T-helper 1 cell treated with Interleukin-12 subunit alpha and Interleukin-12 subunit beta and Interleukin-4 antibody, amounts not matched to agents 30 ng/mL and 1 ng/mL, for 36 hours (primary cell): Measurements from ENCODE around the gene CELF2. TPM values are rescaled to one million over a fixed set of nuclear protein-coding genes. Genes with fewer than 3 reads are reported as not detected.

Source experiments
- intact Hi-C: fragments of 100-400 bp; cut with micrococcal nuclease; formaldehyde crosslinking; loops from one replicate; pipeline ENCODE4 v1.15.1; 2024
- total RNA-seq: library from RNA; stranded (reverse); gene quantifications from 2 replicates; pipeline ENCODE4 v1.2.3, GENCODE V29; 2022

CELF2 gene
- total RNA-seq, 1 donor from 2014 or later: 155 TPM

DNA sequence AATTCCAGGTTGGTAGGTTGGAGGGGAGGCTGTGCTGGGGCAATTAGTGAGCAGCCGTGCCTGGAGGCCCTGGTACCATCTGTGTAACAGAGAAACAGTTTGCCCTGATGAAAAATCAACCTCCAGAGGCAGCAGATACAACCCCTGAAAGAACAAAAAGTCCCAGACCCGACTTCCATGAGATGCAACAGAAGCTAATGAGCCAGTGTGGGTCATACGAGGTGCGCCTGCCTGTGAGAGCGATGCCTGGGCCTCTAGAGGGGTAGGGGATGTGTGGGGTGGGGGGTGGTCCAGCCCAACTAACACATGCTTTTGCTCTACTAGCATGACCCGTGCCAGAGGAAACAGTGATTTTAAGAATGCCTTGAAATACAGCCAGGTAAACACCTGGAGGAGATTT, 39.3 kb downstream of the CELF2 start:
- intact Hi-C loops: no loop called here

- intact Hi-C loops: no loop called here
These were observed 39.8 kb downstream of the CELF2 start for GRCh38 chr10:11057448-11057847.

DNA sequence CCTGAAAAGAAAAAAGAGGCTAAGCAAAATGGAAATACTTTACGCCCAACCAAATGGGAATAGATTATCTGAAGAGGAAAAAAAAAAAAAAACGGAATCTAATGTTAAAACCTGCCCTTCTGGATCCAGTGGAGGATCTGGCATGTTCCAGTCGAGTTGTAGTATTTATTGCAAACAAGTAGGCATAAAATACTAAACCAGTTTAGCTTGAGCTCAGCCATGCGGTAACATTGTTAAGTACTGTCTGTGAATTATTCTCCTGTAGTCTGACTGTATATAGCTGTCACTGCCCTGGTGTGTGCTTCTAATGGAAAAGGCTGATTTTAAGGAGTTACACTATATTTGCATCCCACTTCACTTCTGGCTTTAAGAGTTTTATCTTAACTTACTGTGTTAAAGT, 40.3 kb downstream of the CELF2 start:
- intact Hi-C loops: no loop called here

- intact Hi-C loops: no loop called here
These were observed 41.3 kb downstream of the CELF2 start for GRCh38 chr10:11058965-11059364.

- intact Hi-C loops: no loop called here
These were observed 46.2 kb downstream of the CELF2 start for GRCh38 chr10:11063856-11064255.

DNA sequence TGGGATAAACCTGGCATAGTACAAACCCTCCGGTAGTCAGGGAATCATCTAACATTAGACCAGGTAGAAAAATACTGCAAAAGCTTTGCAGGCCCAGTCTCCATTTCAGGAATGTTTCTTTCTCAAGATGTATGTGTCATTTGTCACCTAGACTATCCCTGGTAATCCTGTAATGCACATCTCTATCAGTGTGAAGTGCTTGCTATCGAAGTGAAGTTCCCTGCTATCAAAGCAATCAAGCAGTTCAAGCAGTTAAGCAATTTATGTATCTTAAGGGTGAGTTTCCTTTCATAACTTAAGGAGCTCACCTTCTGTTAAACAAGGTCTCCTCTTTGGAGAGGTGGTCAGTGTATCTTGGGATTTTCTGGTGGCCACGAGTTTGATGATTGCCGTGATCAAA, 47.2 kb downstream of the CELF2 start:
- intact Hi-C loops: no loop called here

- intact Hi-C loops: no loop called here
These were observed 47.9 kb downstream of the CELF2 start for GRCh38 chr10:11065567-11065966.

- intact Hi-C loops: no loop called here
These were observed 48.8 kb downstream of the CELF2 start for GRCh38 chr10:11066520-11066919.

GRCh38 chr10:11068861-11069633, 51.4 kb downstream of the CELF2 start:
- intact Hi-C loops: no loop called here

GRCh38 chr10:11073410-11073809, 55.7 kb downstream of the CELF2 start:
- intact Hi-C loops: no loop called here

DNA sequence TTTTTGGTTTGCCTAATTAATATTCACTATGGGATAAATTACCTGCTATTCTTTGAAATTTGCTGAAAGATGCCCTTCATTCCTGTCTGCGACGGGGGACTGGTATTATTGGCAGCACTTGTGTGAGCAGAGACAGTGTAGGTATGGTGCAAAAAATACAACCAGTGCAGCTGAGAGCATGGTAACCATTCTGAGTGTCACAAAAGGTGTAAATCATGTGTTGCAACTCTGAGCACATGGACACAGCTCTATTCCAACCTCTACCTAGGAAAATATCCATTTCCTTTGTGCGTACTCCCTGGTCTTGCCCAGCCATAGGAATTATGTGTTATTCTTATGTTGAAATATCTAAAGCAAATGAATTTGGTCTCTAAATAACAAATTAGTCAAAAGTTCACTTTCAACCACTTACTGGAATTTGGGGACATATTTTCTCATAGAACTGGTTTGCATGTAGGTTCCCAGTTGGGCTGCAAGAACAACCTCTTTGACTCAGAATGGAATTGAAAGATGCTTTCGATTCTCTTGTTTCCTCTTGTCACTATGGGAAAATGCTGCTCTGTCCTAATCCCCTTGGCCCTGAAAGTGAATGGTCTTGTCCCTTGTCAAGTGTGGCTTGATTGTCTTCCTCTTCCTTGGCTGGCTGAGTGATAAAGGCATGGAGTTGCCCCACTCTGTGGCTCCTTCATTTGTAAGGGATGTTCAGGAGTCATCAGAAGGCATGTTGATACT, 57.0 kb downstream of the CELF2 start:
- intact Hi-C loops: no loop called here

GRCh38 chr10:11076221-11076620, 58.5 kb downstream of the CELF2 start:
- intact Hi-C loops: no loop called here

DNA sequence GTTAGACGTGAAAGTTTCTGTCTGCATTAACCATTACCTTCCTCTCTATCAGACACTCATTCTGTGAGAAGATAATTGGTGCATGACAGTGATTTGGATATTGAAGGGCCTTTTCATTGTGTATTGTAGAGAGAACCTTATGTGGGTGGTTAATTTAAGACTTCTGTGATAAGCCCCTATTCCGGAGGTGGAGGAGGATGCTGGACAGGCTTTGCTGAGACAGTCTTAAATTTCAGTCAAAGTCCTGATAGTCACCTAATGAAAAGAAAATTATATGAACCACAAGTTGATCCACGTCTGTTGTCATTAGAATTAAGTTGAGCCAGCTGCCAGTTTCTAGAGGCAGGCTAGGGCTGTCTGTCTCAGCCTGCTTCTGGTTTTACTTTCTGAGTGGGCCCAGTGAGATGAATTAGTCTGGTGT, 62.9 kb downstream of the CELF2 start:
- intact Hi-C loops: no loop called here

DNA sequence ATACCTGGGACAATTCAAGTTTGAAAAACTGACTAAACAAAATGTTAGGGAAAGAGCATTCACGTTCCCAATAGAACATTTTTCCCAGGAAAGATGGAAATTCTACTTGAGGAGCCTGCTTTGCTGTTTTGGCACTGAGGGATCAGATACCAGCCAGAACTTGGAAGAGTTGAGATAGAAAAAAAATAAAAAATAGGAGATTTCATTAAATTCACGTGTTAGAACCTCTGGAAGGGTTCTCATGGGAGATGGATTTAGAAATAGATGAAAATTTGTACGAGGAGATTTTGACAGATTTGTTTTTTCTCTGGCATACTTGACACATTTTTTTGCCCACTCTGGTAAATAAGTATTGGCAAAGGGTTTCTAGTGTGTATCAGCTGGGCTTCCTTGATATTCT, 63.7 kb downstream of the CELF2 start:
- intact Hi-C loops: no loop called here

- intact Hi-C loops: no loop called here
These were observed 64.9 kb downstream of the CELF2 start for GRCh38 chr10:11082526-11082925.

GRCh38 chr10:11083051-11083450, 65.4 kb downstream of the CELF2 start:
- intact Hi-C loops: no loop called here

DNA sequence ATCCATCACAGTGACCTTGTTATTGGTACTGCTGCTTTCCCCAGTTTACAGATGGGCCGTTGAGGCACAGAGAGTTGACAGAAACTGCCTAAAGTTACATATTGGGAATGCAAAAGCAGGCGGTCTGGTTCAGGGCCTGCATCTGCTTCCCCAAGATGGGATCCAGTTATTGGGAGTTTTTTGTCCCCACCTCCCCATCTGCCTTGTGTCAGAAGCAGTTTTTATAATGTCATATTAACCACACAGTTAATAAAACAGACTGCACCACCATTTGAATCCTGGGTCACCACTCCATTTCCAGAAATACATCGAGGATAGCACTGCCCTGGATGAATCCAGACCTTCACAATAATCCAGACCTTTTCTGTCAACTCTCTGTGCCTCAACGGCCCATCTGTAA, 67.9 kb downstream of the CELF2 start:
- intact Hi-C loops: no loop called here

DNA sequence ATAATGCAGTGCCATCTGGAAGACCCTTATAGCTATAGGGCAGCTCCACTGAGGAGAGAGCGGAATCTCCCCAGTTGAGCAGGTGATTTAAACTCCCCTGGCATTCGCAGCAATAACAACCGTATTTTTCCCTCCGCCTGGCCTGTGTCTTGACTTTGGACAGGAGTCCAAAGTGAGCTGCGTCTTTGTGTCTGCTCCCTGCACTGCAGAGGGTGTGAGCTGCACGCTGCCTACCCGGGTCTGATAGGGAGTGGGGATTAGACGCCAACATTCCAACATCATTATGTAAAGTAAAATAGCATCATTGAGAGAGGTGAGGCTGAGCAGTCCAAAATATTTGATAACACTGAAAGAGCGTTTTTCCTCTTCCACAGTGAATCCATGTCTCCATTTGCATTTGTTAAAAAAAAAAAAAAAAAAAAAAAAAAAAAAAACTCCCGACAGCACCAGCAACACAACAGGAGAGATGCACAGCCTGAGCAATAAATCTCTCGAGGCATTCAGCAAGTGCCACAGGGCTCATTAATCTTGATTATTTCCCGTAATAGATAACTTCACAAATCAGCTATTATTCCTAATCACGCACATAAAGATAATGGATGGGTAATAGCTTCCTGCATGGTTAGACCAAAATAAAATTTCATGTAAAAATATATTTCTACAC, 68.6 kb downstream of the CELF2 start:
- intact Hi-C loops: no loop called here

DNA sequence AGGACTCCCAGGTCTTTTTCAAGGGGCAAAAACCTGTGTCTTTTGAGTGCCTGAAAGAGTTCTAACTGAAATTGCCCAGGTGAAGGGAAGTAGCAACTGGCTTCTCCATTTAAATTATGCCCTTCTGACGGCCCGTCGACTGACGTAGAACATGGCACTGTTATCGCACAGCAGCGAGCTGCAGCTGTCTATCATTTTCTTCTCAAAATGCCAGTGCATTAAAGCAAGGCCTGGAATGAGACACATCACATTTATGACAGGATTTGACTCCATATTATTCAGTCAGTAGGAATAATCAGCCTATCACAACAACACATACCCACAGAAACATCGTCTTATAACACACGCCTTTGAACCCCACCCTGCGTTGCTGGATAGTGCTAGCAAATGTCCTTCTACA, 69.7 kb downstream of the CELF2 start:
- intact Hi-C loops: no loop called here

DNA sequence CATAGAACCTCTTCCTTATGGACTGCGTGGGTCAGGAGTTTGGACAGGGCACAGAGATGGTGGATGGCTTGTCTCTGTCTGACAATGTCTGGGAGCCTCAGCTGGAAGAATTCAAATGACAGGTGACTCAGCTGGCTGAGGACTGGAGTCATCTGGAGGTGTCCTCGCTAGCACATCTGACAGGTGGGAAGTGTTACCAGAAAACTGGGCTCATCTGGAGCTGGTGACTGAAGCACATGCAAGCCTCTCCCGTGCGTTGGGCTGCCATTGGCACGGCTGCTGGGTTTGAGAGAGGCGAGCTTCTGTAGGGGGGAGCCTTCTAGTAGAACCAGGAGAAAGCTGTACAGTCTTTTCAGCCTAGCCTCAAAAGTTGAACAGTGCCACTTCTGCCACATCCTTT, 71.0 kb downstream of the CELF2 start:
- intact Hi-C loops: no loop called here

DNA sequence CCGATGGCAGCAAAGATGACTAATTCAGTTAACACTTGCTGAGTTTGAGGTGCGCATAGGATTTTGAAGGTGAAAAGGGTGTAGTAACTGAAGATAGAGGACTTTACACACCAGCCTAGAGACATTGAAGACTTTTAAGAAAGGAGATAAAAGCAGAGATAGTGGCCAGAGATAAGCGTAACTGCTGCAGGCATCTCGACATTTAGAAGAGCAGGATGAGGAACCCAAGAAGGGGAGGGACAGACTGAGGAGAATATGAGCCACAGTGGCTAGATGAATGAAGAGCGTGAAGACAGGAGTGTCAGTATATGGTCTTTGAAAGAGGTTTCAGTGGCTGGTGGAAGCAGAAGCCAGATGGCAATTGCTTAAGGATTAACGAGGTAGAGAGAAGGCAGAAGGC, 71.6 kb downstream of the CELF2 start:
- intact Hi-C loops: no loop called here

DNA sequence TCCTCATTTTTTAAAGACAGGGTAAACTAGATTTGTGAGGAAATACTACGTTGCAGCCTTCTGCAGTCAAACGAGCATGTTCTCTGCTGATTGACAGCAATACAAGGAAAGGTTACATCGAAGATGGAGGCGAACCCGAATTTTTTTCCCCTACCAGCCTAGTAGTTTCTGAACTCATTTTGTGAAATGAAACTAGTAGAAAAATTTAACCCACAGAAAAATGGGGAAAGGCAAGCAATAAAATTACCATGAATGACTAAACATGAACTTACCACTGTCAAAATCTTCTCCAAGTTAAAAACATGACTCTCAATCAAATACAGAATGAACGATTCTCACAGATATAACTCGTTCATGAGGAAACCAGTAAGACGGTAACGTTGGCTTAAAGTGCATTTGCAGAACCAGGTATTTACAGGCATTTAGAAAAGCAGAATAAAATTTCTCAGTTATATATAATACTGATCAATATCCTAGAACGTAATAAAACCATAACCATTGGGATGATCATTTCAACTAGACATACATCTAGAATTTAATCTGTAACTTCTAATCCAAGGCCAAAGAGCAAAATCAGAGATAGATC, 73.9 kb downstream of the CELF2 start:
- intact Hi-C loops: no loop called here
